ENCODE data around the gene PLEKHM3. TPM values are rescaled to one million over a fixed set of nuclear protein-coding genes. Genes with fewer than 3 reads are reported as not detected.
A peak's percentile ranks its signal among the peaks of the same experiment; 100 is the strongest.

Gene PLEKHM3
- total RNA-seq, 2 donors from 2014 or later: 14.0 to 15.2 TPM

DNA sequence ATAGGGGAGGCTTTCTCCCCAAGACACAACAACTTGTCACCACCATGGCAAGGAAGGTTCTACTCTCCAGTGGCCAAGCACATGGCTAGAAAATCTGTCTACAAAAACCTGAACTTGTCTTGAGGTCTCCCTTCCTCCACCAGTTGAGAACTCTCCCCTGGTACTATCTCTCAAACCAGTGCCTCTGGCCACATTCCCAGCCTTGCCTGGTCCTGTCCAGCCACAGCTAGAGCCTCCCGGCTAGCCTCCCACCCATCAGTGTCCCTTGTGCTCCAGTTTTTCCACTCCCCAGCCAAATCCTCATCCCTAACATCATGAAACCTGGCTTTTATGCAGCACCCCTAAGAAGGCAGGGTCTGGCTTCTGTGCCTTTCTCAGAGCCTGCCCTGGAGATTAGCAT lies 234.4 kb downstream of the PLEKHM3 start:
- Histone ChIP-seq H3K27me3 (no peaks in the 10 kb centered on the region), H3K9me3 (no peaks in the 10 kb centered on the region), H3K4me3 (no peak overlapping the region), H3K27ac (peak overlapping the region in 1 of 4 donors; percentile 2), H3K36me3 (replicated peaks in 1 of 2; ENCODE audit: insufficient read depth in 1 of 2, low read depth in 2 of 2) (no peaks in the 10 kb centered on the region), H3K4me1 (peaks cover 14% of the 10 kb centered on the region)
- WGBS, 2 donors: 61 to 75% methylated on average over 1 of the region's 1 CpG
- TF ChIP-seq POLR2A (IDR thresholded peaks at IDR 0.05): no peak
- TF ChIP-seq, protein P1, sequence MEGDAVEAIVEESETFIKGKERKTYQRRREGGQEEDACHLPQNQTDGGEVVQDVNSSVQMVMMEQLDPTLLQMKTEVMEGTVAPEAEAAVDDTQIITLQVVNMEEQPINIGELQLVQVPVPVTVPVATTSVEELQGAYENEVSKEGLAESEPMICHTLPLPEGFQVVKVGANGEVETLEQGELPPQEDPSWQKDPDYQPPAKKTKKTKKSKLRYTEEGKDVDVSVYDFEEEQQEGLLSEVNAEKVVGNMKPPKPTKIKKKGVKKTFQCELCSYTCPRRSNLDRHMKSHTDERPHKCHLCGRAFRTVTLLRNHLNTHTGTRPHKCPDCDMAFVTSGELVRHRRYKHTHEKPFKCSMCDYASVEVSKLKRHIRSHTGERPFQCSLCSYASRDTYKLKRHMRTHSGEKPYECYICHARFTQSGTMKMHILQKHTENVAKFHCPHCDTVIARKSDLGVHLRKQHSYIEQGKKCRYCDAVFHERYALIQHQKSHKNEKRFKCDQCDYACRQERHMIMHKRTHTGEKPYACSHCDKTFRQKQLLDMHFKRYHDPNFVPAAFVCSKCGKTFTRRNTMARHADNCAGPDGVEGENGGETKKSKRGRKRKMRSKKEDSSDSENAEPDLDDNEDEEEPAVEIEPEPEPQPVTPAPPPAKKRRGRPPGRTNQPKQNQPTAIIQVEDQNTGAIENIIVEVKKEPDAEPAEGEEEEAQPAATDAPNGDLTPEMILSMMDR (IDR thresholded peaks at IDR 0.05): no peak
- ATAC-seq (no peak), DNase-seq (no peak)
- intact Hi-C loops (cut with DNase I): no loop called here

DNA sequence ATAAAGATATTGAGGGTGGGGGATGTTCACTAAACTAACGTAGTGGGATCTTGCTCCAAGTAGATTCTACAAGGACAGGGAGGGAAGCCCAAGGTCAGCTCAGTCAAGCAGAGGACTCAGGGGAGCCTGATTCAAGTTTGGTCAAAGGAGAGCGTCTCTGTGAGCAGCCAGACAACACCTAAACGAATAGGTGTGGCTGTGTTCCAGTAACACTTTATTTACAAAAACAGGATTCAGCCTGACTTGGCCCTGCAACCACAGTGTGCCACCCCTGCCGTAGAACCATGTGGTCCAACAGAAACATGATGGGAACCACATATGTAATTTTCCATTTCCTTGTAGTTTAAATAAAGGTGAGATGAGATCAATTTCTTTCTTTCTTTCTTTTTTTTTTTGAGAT lies 237.5 kb downstream of the PLEKHM3 start:
- no peaks in the 10 kb centered on the region for H3K27me3 ChIP-seq
- H3K4me1 ChIP-seq: peaks cover 18% of the 10 kb centered on the region
- ATAC-seq: no peak

DNA sequence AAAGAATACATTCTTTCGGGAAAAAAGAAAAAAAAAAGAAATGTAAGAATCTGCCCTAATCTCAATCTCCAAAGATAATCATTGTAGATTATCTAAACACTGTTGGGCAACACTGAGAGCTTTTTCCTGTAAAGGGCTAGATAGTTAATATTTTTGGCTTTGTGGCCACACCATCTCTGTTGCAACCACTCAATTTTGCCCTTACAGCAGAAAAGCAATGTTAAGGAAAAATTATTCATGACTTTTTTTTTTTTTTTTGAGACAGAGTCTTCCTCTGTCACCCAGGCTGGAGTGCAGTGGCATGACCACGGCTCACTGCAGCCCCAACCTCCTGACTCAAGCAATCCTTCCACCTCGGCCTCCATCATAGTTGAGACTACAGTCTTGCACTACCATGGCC lies 238.3 kb downstream of the PLEKHM3 start:
- H3K4me3 ChIP-seq: no peak overlapping the region
- no peak for ATAC-seq
- no peaks in the 10 kb centered on the region for H3K27me3 ChIP-seq
- H3K4me1 ChIP-seq: peaks cover 21% of the 10 kb centered on the region
- H3K36me3 ChIP-seq (replicated peaks in 1 of 2; ENCODE audit: insufficient read depth in 1 of 2, low read depth in 2 of 2): no peaks in the 10 kb centered on the region
- intact Hi-C loops (cut with DNase I): no loop called here
- WGBS, 2 donors: 74 to 85% methylated on average over 3 of the region's 3 CpGs
- TF ChIP-seq POLR2A (IDR thresholded peaks at IDR 0.05): no peak
- no peak for DNase-seq
- H3K27ac ChIP-seq: no peak overlapping the region
- H3K9me3 ChIP-seq: no peaks in the 10 kb centered on the region

More for the DNA sequence above, 237.5 kb downstream of the PLEKHM3 start:
- WGBS, 2 donors: 49 to 50% methylated on average over 4 of the region's 4 CpGs
- intact Hi-C loops (cut with DNase I): no loop called here
- Histone ChIP-seq H3K4me3 (no peak overlapping the region), H3K9me3 (no peaks in the 10 kb centered on the region), H3K36me3 (replicated peaks in 1 of 2; ENCODE audit: insufficient read depth in 1 of 2, low read depth in 2 of 2) (no peaks in the 10 kb centered on the region), H3K27ac (no peak overlapping the region)
- TF ChIP-seq, protein P1 (IDR thresholded peaks at IDR 0.05): no peak
- no peak for TF ChIP-seq POLR2A (IDR thresholded peaks at IDR 0.05)
- DNase-seq: no peak

DNA sequence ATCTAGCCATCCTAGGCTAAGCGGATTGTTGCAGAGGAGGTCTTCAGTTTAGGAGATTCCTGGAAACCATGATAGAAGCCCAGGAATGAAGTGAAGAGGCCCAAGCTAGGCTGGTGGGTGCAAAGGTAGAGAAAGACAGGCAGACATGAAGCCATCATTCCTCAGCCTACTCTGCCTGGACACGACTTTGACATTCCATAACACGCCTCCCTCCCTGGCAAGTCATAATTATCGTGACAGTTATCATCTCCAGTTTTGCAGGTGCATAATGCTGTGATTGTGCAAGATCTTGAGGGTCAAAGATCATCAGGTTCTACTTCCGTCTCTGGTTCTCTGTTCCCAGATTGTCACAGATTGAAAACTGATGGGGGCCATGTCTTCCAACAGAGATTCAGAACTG lies 240.4 kb downstream of the PLEKHM3 start:
- no peak for ATAC-seq
- WGBS, 2 donors: 47 to 50% methylated on average over 5 of the region's 5 CpGs
- no peak overlapping the region for H3K4me3 ChIP-seq
- peaks cover 18% of the 10 kb centered on the region for H3K4me1 ChIP-seq
- H3K27me3 ChIP-seq: no peaks in the 10 kb centered on the region
- no peaks in the 10 kb centered on the region for H3K9me3 ChIP-seq
- no peaks in the 10 kb centered on the region for H3K36me3 ChIP-seq (replicated peaks in 1 of 2; ENCODE audit: insufficient read depth in 1 of 2, low read depth in 2 of 2)
- no peak overlapping the region for H3K27ac ChIP-seq
- intact Hi-C loops (cut with DNase I): no loop called here
- DNase-seq: no peak
- TF ChIP-seq POLR2A (IDR thresholded peaks at IDR 0.05): no peak
- TF ChIP-seq, protein P1 (IDR thresholded peaks at IDR 0.05): no peak

DNA sequence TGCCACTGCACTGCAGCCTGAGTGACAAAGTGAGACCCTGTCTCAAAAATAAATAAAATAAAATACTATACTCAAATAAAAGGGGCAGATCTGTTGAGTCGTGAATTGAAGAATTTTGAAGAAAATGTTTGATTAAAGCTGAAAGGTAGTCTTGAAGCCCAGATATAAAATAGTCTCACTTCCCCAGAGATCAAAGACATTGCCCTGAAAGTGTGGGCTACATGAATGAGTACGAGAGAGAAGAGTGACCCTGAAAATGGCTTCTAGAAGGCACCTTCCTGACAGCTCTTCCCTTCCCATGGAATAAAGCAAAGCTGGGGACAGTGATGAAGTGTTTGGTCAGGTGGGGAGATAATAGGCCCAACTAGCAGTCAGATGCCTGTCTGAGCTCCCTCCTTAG lies 241.8 kb downstream of the PLEKHM3 start:
- Histone ChIP-seq H3K27ac (no peak overlapping the region), H3K4me1 (peaks cover 18% of the 10 kb centered on the region), H3K9me3 (no peaks in the 10 kb centered on the region), H3K27me3 (no peaks in the 10 kb centered on the region), H3K4me3 (no peak overlapping the region), H3K36me3 (replicated peaks in 1 of 2; ENCODE audit: insufficient read depth in 1 of 2, low read depth in 2 of 2) (no peaks in the 10 kb centered on the region)
- ATAC-seq (no peak), DNase-seq (no peak)
- intact Hi-C loops (cut with DNase I): no loop called here
- 83 to 89% methylated on average over 2 of the region's 2 CpGs for WGBS, 2 donors
- no peak for TF ChIP-seq POLR2A (IDR thresholded peaks at IDR 0.05)
- TF ChIP-seq, protein P1 (IDR thresholded peaks at IDR 0.05): no peak
